Spleen (tissue), 7 donors: ENCODE measurements around the gene PRSS23.

Experiments
- POLR2A ChIP-seq, 3 donors: fragments of 450-650 bp; IDR thresholded peaks; one replicate each; pipeline ENCODE4 v1.5.1; 2017; ENCODE audit warnings: antibody characterized with exemption in 3 of 3, mild to moderate bottlenecking in 1 of 3
- POLR2AphosphoS5 ChIP-seq, 3 donors: sonication (generic); formaldehyde crosslinking; IDR thresholded peaks; one replicate each; pipeline ENCODE4 v1.5.1; 2017; ENCODE audit warnings: antibody characterized with exemption in 3 of 3
- TF ChIP-seq, protein P1 (sequence below), 11 experiments: fragments of 200-600 bp in 7 of 11; fragments of 450-650 bp in 4 of 11; sonication (generic) in 4 of 11; IDR thresholded peaks in 8 of 11; conservative IDR thresholded peaks in 3 of 11; 1 replicate in 7 of 11; 2 replicates in 4 of 11; pipeline versions ENCODE4 v1.4.0 to v1.8.0; 2016 to 2021; ENCODE audit warnings: antibody characterized with exemption in 11 of 11, inconsistent platforms in 4 of 11, mild to moderate bottlenecking in 1 of 11
- donor health status: DM: no; HTN: no; CAD: no; lungs with moderate emphysema.
- donor health status: DM: no; HTN: no; CAD: no.
- donor health status: DM: no; HTN: no; CAD: no.

DNA sequence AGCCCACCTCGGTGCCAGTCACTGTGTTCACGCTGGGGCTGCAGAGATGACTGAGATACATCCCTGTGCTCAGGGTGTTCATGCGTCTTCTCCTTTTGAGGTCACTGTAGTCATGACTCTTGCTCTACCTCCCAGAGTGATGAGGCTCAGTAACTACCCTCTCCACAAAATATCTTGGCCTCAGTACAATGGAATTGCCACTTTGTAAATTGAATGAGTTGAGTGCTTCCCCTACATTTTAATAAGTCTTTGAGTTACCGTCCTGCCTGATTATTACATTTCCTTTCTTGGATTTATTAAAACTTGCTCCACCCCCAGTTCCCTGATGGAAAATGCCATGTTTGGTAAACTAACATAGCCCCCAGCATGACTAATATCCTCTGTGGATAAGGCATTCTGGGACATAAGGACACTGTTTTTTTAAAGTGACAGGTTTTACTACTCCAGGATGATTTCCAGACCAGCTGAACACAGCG is 15.9 kb downstream of the PRSS23 start:
- TF ChIP-seq, protein P1, sequence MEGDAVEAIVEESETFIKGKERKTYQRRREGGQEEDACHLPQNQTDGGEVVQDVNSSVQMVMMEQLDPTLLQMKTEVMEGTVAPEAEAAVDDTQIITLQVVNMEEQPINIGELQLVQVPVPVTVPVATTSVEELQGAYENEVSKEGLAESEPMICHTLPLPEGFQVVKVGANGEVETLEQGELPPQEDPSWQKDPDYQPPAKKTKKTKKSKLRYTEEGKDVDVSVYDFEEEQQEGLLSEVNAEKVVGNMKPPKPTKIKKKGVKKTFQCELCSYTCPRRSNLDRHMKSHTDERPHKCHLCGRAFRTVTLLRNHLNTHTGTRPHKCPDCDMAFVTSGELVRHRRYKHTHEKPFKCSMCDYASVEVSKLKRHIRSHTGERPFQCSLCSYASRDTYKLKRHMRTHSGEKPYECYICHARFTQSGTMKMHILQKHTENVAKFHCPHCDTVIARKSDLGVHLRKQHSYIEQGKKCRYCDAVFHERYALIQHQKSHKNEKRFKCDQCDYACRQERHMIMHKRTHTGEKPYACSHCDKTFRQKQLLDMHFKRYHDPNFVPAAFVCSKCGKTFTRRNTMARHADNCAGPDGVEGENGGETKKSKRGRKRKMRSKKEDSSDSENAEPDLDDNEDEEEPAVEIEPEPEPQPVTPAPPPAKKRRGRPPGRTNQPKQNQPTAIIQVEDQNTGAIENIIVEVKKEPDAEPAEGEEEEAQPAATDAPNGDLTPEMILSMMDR (IDR thresholded peaks at IDR 0.05 in 8 of 11, conservative IDR thresholded peaks at IDR 0.05 in 3 of 11), result no peak
- no peak for TF ChIP-seq POLR2AphosphoS5 (IDR thresholded peaks at IDR 0.05)
- TF ChIP-seq POLR2A (IDR thresholded peaks at IDR 0.05), result no peak
